Activated naive CD4-positive, alpha-beta T cell treated with anti-CD3 and anti-CD28 coated beads, Interleukin-2, amount 10 ng/mL, durations not matched to agents 7 days and 5 days (primary cell): ENCODE measurements around the gene LAMTOR4.

Experiments used
- CTCF ChIA-PET: fragments of 350-600 bp; sonication (Branson Sonifier 250); formaldehyde crosslinking; loops from one replicate; lab custom pipeline; 2021; ENCODE audit warnings: antibody characterized with exemption; lab: Charles Lee
- DNase-seq: peaks from one replicate; pipeline ENCODE4 v3.0.0-alpha.2; 2020
- H3K27ac Mint-ChIP-seq: one replicate; pipeline ENCODE4 v1.8.0; 2021; ENCODE audit warnings: mild to moderate bottlenecking, moderate library complexity, mixed read lengths
- H3K27me3 Mint-ChIP-seq: one replicate; pipeline ENCODE4 v1.8.0; 2021; ENCODE audit warnings: mild to moderate bottlenecking, mixed read lengths
- H3K36me3 Mint-ChIP-seq: one replicate; pipeline ENCODE4 v1.8.0; 2021; ENCODE audit warnings: mixed read lengths
- H3K4me1 Mint-ChIP-seq: one replicate; pipeline ENCODE4 v1.8.0; 2021; ENCODE audit warnings: mixed read lengths
- H3K4me3 Mint-ChIP-seq: one replicate; pipeline ENCODE4 v1.8.0; 2021; ENCODE audit warnings: mild to moderate bottlenecking, moderate library complexity, mixed read lengths
- H3K9me3 Mint-ChIP-seq: one replicate; pipeline ENCODE4 v1.8.0; 2021; ENCODE audit warnings: mixed read lengths

Gene LAMTOR4

DNA sequence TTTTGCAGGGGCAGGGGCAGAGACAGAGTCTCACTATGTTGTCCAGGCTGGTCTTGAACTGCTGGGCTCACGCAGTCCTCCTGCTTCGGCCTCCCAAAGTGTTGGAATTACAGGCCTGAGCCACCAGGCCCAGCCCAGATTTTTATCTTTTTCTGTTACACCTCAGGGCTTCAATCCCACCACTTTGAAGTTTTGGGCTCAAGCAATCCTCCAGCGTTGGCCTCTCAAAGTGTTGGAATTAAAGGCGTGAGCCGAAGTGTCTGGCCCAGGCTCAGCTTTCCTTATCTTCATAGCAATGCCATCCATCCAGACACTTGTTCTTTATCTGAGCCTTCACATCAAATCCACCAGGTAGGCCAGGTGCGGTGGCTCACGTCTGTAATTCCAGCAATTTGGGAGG, 33.7 kb upstream of the LAMTOR4 start:
- Mint-ChIP-seq H3K4me3 (no peak overlapping the region), H3K27me3 (no peaks in the 10 kb centered on the region), H3K36me3 (peaks cover 37% of the 10 kb centered on the region), H3K9me3 (no peaks in the 10 kb centered on the region), H3K4me1 (peaks cover 15% of the 10 kb centered on the region), H3K27ac (no peak overlapping the region)
- DNase-seq: no peak
- CTCF ChIA-PET: no interaction called here

DNA sequence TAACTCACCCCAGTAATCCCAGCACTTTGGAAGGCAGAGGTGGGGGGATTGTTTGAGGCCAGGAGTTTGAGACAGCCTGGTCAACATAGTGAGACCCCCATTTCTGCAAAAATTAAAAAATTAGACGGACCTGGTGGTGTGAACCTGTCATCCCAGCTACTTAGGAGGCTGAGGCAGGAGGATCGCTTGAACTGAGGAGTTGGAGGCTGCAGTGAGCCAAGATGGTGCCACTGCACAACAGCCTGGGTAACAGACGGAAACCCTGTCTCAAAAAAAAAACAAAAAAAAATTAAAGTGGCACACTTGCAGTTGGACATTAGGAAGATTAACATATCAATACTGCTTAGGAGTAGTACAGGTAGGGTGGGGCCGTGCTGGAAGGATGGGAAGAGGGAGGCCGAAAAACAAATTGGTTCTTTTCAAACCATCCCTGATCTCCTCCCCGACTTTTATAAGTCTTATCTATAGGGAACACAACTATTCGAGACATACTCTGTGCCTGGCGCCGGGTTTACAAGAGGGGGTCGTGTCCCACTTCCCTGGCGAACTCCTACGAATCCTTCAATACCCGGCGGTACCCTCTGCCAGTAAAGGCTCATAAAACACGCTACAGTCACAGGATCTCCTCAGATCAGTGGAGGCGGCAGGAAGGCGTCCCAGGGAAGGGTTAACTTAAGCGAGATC, 30.2 kb upstream of the LAMTOR4 start:
- DNase-seq: no peak
- Mint-ChIP-seq H3K36me3 (peaks cover 24% of the 10 kb centered on the region), H3K9me3 (no peaks in the 10 kb centered on the region), H3K4me1 (peaks cover 38% of the 10 kb centered on the region), H3K27ac (peak overlapping the region; percentile 95), H3K27me3 (no peaks in the 10 kb centered on the region), H3K4me3 (peak overlapping the region; percentile 90)
- CTCF ChIA-PET: no interaction called here

DNA sequence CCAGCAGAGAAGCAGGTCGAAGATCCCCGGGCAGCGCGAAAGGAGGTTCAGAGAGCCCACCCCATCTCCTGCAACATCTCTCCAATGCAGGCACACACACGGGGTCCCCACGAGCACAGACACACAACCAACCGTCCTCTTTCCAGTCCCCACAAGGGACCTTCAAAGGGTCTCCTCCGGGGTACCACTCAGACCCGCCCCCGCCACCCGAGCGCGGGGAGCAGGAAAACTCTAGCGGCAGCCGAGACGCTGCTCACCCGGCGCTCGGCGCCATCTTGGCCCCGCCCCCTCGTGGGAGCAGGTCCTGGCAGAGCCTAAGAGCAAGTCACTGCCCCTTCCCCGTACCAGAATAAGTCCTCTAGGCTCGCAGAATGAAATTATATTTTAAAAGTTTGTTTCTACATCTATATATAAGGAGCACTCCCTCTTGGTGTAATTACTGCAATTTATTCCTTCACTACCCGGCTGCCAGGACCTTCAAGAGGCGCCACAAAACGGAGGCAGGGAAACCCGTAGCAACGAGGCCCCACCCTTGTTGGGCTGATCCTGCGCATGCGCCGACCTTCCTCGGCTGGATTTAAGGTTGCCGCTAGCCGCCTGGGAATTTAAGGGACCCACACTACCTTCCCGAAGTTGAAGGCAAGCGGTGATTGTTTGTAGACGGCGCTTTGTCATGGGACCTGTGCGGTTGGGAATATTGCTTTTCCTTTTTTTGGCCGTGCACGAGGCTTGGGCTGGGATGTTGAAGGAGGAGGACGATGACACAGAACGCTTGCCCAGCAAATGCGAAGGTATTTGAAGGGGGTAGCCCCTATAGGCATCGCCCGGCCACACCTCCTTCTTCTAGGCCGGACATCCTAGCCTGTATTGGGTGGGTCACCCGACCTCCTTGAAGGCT, 29.4 kb upstream of the LAMTOR4 start, which contains the start of the genes CNPY4 and TAF6:
Gene CNPY4 (plus strand): TSS at position 563 of the 898 bp plus-strand sequence. CDS start 111 bp downstream, at position 674.
Gene TAF6 (minus strand): TSS at position 287 of the 898 bp plus-strand sequence. CDS start 5,149 bp downstream, outside the sequence.
- H3K27me3 Mint-ChIP-seq: no peaks in the 10 kb centered on the region
- no peaks in the 10 kb centered on the region for H3K9me3 Mint-ChIP-seq
- peak within 1 kb of the TSS; percentile 95 for H3K27ac Mint-ChIP-seq
- peaks cover 40% of the 10 kb centered on the region for H3K4me1 Mint-ChIP-seq
- peak within 1 kb of the TSS; percentile 90 for H3K4me3 Mint-ChIP-seq
- DNase-seq: peak; percentile 96
- CTCF ChIA-PET: interaction anchor here (0.6 to 1.1 kb wide), 3 partner anchors 11 to 330 kb away, joined by 3 to 4 read pairs (median 3); no protein-coding TSS in a partner anchor
- peaks cover 22% of the 10 kb centered on the region for H3K36me3 Mint-ChIP-seq

GRCh38 chr7:100119970-100120732, 28.6 kb upstream of the LAMTOR4 start:
- Mint-ChIP-seq H3K9me3 (no peaks in the 10 kb centered on the region), H3K36me3 (peaks cover 29% of the 10 kb centered on the region), H3K4me1 (peaks cover 48% of the 10 kb centered on the region), H3K27ac (peak overlapping the region; percentile 95), H3K4me3 (peak overlapping the region; percentile 90), H3K27me3 (no peaks in the 10 kb centered on the region)
- CTCF ChIA-PET: interaction anchor here (0.6 to 1.3 kb wide), 5 partner anchors 9 to 330 kb away, joined by 3 to 4 read pairs (median 3); no protein-coding TSS in a partner anchor
- peak; percentile 83 for DNase-seq

DNA sequence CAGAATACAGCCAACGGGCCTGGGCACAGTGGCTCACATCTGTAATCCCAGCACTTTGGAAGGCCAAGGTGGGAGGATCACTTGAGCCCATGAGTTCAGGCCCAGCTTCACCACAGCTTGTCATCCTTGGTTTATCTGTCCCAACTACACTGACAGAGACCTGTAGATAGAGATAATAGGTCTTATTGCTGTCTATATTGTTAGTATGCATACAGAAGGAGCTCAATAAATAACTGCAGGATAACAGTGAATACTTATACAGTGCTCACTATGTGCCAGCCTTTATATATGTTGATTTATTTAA, 28.0 kb upstream of the LAMTOR4 start:
- no peaks in the 10 kb centered on the region for H3K27me3 Mint-ChIP-seq
- peak overlapping the region; percentile 90 for H3K4me3 Mint-ChIP-seq
- no peaks in the 10 kb centered on the region for H3K9me3 Mint-ChIP-seq
- H3K27ac Mint-ChIP-seq: peak overlapping the region; percentile 95
- CTCF ChIA-PET: interaction anchor here (1.0 to 1.3 kb wide), 4 partner anchors 9 to 38 kb away, joined by 3 read pairs; no protein-coding TSS in a partner anchor
- peaks cover 54% of the 10 kb centered on the region for H3K4me1 Mint-ChIP-seq
- DNase-seq: no peak
- H3K36me3 Mint-ChIP-seq: peaks cover 28% of the 10 kb centered on the region

DNA sequence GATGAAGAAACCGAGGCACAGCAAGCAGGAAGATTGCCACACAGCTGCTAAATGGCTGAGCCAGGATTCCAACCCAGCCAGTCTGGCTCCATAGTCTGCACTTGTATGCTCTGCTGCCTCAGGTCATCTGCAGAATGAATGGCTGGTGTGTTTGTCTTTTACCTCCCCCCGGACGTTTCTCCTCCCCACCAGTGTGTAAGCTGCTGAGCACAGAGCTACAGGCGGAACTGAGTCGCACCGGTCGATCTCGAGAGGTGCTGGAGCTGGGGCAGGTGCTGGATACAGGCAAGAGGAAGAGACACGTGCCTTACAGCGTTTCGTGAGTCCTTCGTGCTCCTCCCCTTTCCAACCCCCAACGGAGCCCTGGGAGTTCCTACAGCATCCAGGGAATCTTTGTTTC, 26.7 kb upstream of the LAMTOR4 start:
- Mint-ChIP-seq H3K27ac (no peak overlapping the region), H3K36me3 (peaks cover 25% of the 10 kb centered on the region), H3K27me3 (no peaks in the 10 kb centered on the region), H3K4me3 (no peak overlapping the region), H3K4me1 (peaks cover 61% of the 10 kb centered on the region), H3K9me3 (no peaks in the 10 kb centered on the region)
- CTCF ChIA-PET: no interaction called here
- no peak for DNase-seq

DNA sequence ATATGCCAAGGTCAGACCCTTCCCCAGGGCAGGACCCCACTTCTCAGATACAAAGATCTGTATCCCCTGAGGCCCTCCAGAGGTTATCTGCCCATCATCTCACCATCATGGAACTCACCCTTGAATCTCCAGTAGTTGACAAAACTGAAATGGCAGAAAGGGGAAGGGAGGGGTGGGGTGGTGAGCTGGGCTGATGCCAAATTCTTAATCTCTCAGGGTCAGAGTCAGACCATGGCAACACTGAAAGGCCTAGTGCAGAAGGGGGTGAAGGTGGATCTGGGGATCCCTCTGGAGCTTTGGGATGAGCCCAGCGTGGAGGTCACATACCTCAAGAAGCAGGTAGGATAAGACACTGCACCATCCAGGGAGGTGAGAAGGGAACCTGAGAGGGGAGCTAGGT, 26.1 kb upstream of the LAMTOR4 start:
- no peak for DNase-seq
- Mint-ChIP-seq H3K27ac (no peak overlapping the region), H3K4me3 (no peak overlapping the region), H3K27me3 (no peaks in the 10 kb centered on the region), H3K9me3 (no peaks in the 10 kb centered on the region), H3K36me3 (peaks cover 25% of the 10 kb centered on the region), H3K4me1 (peaks cover 62% of the 10 kb centered on the region)
- CTCF ChIA-PET: interaction anchor here (1.0 kb wide), 1 partner anchor 11 kb away, joined by 3 read pairs; no protein-coding TSS in a partner anchor

DNA sequence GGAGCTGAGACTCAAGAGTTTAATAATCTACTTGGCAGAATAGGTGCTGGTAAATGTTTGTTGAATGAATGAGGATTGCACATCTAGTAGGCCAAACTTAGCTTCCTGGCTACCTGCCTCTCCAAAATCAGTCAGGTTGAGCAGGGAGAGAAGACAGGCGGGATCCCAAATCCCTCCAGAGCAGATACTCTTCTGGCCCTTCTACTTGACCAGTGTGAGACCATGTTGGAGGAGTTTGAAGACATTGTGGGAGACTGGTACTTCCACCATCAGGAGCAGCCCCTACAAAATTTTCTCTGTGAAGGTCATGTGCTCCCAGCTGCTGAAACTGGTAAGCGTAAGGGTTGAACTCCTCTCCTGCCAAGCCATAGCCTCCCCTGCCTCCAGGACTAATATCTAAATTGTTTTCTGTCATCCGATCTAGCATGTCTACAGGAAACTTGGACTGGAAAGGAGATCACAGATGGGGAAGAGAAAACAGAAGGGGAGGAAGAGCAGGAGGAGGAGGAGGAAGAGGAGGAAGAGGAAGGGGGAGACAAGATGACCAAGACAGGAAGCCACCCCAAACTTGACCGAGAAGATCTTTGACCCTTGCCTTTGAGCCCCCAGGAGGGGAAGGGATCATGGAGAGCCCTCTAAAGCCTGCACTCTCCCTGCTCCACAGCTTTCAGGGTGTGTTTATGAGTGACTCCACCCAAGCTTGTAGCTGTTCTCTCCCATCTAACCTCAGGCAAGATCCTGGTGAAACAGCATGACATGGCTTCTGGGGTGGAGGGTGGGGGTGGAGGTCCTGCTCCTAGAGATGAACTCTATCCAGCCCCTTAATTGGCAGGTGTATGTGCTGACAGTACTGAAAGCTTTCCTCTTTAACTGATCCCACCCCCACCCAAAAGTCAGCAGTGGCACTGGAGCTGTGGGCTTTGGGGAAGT, 24.2 kb upstream of the LAMTOR4 start:
- H3K27me3 Mint-ChIP-seq: no peaks in the 10 kb centered on the region
- CTCF ChIA-PET: interaction anchor here (0.6 to 1.1 kb wide), 3 partner anchors 8 to 65 kb away, joined by 3 to 4 read pairs (median 3); no protein-coding TSS in a partner anchor
- no peak for DNase-seq
- no peaks in the 10 kb centered on the region for H3K9me3 Mint-ChIP-seq
- H3K36me3 Mint-ChIP-seq: peaks cover 19% of the 10 kb centered on the region
- peaks cover 60% of the 10 kb centered on the region for H3K4me1 Mint-ChIP-seq
- H3K4me3 Mint-ChIP-seq: peak overlapping the region; percentile 99
- H3K27ac Mint-ChIP-seq: peak overlapping the region; percentile 73

- Mint-ChIP-seq H3K4me1 (peaks cover 59% of the 10 kb centered on the region), H3K36me3 (peaks cover 19% of the 10 kb centered on the region), H3K27me3 (no peaks in the 10 kb centered on the region), H3K27ac (peak overlapping the region; percentile 100), H3K9me3 (no peaks in the 10 kb centered on the region), H3K4me3 (peak overlapping the region; percentile 99)
- CTCF ChIA-PET: interaction anchor here (0.9 kb wide), 1 partner anchor 132 kb away, joined by 3 read pairs; no protein-coding TSS in a partner anchor
- no peak for DNase-seq
These were observed 22.3 kb upstream of the LAMTOR4 start for GRCh38 chr7:100126239-100126930.

- CTCF ChIA-PET: interaction anchor here (0.9 to 1.1 kb wide), 3 partner anchors 44 to 214 kb away, joined by 3 read pairs; no protein-coding TSS in a partner anchor
- no peaks in the 10 kb centered on the region for H3K27me3 Mint-ChIP-seq
- peak within 1 kb of the TSS; percentile 99 for H3K4me3 Mint-ChIP-seq
- peak within 1 kb of the TSS; percentile 100 for H3K27ac Mint-ChIP-seq
- H3K9me3 Mint-ChIP-seq: no peaks in the 10 kb centered on the region
- peaks cover 17% of the 10 kb centered on the region for H3K36me3 Mint-ChIP-seq
- peak; percentile 95 for DNase-seq
- peaks cover 59% of the 10 kb centered on the region for H3K4me1 Mint-ChIP-seq
These were observed 21.5 kb upstream of the LAMTOR4 start, which contains the start of gene MBLAC1 for GRCh38 chr7:100126931-100127865. Gene MBLAC1 (plus strand): TSS chr7:100126967. CDS start chr7:100127396, 429 bp downstream.

DNA sequence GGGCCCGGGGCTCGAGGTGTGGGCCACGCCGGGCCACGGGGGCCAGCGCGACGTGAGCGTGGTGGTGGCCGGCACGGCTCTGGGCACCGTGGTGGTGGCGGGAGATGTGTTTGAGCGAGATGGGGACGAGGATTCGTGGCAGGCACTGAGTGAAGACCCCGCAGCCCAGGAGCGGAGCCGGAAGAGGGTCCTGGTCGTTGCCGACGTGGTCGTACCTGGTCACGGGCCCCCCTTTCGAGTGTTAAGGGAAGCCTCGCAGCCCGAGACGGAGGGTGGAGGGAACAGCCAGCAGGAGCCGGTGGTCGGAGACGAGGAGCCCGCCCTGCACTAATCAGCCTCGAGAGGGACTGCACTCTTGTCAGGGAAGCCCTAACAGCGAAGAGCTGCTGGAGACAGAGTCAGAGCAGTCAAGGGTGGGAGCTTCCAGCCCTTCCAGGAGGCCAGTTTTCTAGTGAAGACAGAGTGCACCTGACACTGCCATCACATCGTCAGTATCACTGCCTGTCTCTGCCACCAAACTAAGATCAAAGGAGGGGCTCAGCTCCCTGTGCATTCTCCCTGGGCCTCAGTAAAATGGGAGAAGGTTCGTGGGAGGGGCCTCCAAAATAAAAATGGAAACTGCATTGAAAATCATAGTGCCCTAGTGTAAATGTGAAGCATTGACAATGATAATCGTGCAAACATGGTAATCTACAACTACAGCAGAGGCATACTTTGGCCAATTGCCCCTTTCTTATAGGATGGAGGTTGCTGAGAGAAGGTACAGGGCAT, 20.7 kb upstream of the LAMTOR4 start:
- CTCF ChIA-PET: interaction anchor here (0.6 to 3.7 kb wide), 10 partner anchors 26 to 431 kb away, joined by 3 to 22 read pairs (median 5); partner anchors contain the start of gene AP4M1
- peak; percentile 51 for DNase-seq
- Mint-ChIP-seq H3K4me3 (peak overlapping the region; percentile 99), H3K4me1 (peaks cover 59% of the 10 kb centered on the region), H3K9me3 (no peaks in the 10 kb centered on the region), H3K27me3 (peaks cover 7% of the 10 kb centered on the region), H3K36me3 (peaks cover 12% of the 10 kb centered on the region), H3K27ac (peak overlapping the region; percentile 89)
